Renal cortical epithelial cell (primary cell): ENCODE measurements around the gene B3GNT3. TPM values are rescaled to one million over a fixed set of nuclear protein-coding genes. Genes with fewer than 3 reads are reported as not detected.
"Not testable (repeated sequence)": the region's sequence is repeated elsewhere in the genome, so short reads cannot be mapped to it uniquely, and the experiment has no call there.

Source experiments
- DNase-seq: peaks from one replicate; pipeline ENCODE4 v3.0.0-alpha.2; 2011; ENCODE audit warnings: low read depth
- total RNA-seq: library from RNA; depleted of rRNA; stranded (reverse); fragments of >200 nt; gene quantifications from 2 replicates; pipeline ENCODE4 v1.2.3, GENCODE V29; 2014

The B3GNT3 gene
- total RNA-seq, 1 donor from 2014 or later: 0.80 TPM

DNA sequence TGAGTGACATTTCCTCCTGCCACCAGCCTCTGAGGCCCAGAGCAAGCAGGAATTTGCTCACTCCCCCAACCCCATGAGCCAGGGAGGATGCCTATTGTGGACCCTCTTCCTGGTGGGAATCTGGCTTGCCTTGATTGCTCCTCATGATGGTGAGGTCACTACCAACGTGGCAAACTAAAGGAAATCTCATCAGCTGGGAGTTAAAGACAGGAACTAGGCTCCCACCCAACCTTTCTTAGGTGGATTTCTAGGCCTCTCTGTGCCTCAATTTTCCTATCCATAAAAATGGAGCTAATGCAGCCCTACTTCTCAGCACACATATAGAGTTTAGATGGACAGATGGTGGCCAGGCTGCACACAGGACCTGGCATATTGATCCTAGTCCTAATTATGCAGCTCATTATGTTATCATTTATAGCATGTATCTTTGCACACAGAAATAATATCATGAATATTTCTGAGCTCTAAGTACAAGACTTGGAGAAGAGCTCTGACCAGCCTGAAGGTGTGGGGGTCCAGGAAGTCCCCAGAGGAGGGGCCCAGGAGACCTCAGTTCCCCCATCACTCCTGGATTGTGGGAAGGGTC lies 2.0 kb downstream of the B3GNT3 start:
- DNase-seq: no peak

DNA sequence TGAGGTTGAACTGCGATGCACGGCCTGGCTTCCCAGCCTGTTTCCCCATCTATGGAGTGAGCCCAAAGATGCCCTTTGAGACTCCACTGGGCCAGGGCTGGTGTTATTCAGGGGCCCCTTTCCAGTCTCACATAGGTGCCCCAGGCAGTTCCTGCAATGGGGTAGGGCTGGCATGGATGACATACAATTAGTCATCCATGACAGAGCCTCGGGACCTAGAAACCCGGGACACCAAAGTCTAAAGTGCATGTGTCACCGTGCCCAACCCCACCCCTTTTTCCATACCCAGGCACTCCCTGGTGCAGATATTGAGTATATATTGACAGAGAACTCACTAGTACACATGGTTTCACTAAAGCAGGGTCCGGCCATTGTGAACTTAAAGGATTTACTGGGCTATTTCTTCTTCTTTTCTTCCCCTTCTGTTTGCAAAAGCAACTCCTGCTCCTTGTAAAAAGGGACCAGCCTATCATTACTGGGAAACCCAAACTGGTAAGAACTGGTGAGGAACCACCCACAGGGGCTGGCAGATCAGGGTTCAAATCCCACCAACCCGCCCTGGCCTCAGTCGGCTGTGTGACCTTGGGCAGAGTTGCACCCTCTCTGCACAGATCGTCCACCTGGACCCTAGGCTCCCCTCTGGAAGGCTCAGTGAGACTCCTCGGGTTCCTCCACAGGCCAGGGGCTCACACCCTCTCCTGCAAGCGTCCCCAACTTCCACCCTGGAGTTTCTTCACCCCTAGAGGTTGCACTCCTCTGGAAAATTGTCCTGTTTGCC lies 2.7 kb downstream of the B3GNT3 start:
- peak; percentile 75 for DNase-seq

DNA sequence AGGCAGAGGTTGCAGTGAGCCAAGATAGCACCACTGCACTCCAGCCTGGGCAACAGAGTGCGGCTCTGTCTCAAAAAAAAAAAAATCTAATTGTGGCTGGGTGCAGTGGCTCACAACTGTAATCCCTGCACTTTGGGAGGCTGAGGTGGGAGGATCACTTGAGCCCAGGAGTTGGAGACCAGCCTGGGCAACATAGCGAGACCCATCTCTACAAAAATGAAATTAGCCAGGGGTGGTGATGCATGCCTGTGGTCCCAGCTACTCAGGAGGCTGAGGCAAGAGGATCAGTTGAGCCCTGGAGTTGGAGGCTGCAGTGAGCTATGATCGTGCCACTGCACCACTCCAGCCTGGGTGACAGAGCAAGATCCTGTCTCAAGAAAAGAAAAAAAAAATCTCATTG lies 3.7 kb downstream of the B3GNT3 start:
- DNase-seq: not testable (repeated sequence)

DNA sequence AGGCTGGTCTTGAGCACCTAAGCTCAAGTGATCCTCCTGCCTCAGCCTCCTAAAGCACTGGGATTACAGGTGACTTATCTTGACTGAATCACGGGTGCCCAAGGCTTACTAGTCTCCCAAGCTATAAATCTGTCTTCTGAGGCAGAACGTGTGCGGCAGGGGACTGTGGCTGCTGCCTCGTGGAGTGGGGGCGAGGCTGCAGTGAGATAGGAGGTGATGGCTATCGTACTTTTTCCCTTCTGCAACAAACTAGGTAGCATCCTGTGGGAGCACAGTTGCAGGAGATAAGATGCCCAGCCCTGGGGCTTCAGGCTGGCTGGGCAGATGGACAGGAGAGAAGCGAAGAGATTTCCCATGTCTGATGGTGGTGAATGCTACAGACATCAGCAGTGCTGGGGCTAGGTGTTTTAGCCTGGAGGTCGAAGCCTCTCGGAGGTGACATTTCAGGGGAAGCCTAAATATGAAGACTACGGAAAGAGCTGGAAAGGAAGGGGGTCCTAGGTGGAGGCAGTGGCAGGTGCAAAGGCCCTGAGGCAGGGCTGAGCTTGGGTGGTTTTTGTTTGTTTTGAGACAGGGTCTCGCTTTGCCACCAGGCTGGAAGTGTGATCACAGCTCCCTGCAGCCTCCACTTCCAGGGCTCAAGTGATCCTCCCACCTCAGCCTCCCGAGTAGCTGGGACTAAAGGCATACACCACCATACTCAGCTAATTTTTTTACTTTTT lies 7.4 kb downstream of the B3GNT3 start:
- no peak for DNase-seq

DNA sequence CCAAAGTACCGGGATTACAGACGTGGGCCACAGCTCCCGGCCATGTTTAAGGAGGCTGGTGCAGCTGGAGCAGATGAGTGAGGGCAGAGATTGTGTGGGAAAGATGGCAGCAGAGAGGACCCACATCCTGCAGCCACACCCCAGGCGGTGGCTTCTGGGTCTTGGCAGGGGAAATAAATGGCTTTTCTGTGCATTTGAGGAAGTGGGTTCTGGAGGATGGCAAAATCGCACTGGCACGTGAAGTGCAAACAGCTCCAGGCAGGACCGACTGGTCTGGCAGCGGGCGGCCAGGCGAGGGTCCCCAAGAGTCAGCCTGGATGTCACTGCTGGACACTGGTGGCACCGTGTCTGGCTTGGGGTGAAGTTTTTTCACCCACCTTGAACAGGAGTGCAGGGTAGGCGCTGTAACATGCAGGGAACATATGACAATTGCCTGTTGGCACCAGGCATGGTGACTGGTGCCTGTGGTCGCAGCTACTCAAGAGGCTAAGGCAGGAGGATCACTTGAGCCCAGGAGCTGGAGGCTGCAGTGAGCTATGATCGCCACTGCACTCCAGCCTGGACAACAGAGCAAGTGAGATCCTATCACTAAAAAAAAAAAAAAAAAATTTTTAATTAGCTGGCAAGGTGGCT lies 8.4 kb downstream of the B3GNT3 start:
- no peak for DNase-seq

DNA sequence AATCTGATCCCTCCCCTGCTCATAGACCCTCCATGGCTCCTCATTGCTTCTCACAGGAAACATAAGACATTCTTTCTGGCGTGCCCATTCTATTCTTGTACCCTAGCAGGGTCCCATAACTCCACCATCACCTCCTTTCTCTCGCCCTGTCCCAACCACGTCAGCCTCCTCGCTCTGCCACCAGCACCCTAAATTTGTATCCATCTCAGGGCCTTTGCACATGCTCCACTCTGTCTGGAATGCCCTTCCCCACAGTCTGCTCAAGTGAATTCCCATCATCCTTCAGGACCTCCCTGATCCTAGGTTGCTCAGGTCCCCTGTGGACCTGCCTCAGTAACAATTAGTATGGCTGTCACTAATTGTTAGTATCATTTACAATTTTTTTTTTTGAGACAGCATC lies 10.5 kb downstream of the B3GNT3 start:
- DNase-seq: no peak

DNA sequence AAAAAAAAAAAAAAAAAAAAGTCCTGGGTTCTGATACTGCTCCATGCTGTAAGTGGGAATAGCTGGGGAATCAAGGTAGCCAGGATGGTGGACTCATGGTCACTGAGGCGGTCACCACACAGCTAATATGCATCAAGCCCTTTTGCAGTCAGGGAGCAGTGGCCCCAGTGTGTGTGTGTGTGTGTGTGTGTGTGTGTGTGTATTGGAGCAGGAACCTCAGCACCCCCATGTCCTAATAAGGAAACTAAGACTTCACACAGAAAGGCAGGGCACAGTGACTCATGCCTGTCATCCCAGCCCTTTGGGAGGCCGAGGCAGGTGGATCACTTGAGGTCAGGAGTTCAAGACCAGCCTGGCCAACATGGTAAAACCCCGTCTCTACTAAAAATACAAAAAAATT lies 12.0 kb downstream of the B3GNT3 start:
- peak; percentile 34 for DNase-seq

DNA sequence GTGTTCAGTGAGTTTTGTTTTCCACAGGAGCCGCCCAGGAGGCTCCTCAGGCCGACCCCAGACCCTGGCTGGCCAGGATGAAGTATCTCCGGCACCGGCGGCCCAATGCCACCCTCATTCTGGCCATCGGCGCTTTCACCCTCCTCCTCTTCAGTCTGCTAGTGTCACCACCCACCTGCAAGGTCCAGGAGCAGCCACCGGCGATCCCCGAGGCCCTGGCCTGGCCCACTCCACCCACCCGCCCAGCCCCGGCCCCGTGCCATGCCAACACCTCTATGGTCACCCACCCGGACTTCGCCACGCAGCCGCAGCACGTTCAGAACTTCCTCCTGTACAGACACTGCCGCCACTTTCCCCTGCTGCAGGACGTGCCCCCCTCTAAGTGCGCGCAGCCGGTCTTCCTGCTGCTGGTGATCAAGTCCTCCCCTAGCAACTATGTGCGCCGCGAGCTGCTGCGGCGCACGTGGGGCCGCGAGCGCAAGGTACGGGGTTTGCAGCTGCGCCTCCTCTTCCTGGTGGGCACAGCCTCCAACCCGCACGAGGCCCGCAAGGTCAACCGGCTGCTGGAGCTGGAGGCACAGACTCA lies 12.9 kb downstream of the B3GNT3 start:
- no peak for DNase-seq

DNA sequence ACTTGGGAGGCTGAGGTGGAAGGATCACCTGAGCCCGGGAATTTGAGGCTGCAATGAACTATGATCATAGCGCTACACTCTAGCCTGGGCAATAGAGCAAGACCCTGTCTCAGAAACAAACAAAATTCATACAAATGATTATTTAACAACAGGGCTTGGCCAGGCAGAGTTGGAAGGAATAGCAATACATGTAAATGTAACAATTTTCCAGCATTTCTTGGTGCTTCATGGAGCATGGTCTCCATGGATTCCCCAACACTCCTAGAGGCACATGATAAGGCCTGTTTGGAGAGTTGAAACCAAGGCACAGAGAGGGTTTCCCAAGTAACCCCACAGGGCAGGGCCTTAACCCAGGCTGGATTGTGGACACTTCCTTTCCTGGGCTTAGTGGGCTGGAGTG lies 16.2 kb downstream of the B3GNT3 start:
- DNase-seq: no peak

DNA sequence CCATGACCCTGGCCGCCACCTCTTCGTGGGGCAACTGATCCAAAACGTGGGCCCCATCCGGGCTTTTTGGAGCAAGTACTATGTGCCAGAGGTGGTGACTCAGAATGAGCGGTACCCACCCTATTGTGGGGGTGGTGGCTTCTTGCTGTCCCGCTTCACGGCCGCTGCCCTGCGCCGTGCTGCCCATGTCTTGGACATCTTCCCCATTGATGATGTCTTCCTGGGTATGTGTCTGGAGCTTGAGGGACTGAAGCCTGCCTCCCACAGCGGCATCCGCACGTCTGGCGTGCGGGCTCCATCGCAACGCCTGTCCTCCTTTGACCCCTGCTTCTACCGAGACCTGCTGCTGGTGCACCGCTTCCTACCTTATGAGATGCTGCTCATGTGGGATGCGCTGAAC lies 16.7 kb downstream of the B3GNT3 start:
- DNase-seq: no peak

DNA sequence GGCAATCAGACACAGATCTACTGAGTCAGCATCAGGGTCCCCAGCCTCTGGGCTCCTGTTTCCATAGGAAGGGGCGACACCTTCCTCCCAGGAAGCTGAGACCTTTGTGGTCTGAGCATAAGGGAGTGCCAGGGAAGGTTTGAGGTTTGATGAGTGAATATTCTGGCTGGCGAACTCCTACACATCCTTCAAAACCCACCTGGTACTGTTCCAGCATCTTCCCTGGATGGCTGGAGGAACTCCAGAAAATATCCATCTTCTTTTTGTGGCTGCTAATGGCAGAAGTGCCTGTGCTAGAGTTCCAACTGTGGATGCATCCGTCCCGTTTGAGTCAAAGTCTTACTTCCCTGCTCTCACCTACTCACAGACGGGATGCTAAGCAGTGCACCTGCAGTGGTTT lies 17.2 kb downstream of the B3GNT3 start:
- DNase-seq: no peak

DNA sequence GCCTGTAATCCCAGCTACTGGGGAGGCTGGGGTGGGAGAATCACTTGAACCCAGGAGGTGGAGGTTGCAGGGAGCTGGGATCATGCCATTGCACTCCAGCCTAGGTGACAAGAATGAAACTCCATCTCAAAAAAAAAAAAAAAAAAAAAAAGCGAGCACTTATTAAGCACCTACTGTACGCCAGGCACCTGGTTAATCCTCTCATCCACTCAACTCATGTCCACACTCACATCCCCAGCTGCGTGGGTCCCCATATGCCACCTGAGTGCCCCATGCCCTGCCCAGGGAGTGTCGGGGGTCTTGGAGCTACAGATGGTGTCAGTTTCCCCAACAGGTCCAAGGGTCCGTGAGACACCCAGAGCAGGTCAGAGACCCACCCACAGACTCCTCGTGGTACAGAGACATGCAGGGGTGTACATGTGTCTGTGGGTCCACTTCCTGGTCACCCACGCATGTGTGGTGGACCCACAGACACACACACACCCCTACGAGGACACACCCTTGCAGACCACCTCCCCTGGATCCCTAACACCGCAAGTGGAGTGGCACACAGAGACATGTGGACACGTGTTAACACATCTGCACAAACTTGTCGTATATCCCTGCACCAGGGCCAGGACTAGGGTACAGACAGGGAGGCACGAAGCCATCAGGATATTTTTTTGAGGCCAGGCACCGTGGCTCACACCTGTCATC lies 22.9 kb downstream of the B3GNT3 start:
- DNase-seq: no peak

DNA sequence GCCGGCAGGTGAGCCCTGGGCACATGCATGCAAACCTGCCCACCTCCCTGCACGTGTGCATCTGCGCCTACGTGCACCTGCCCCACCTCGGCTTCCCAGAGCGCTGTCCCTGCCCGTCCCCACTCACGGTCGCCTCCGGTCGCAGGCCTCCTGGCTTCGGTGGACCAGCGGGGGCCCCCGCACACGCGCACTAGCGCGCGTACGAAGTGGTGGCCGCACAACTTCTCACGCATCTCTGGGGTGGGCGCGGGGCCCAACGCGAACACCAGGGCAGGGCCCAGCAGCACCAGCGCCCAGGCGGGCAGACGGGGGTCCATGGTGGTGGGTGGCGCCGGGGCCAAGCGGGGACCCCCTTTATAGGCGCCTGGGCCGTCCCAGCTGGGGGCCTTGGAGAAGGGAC lies 26.3 kb downstream of the B3GNT3 start, which contains the start of gene INSL3:
TSS of gene INSL3 (minus strand) at position 330 of the 400 bp plus-strand sequence. CDS start at position 317, 13 bp downstream.
- DNase-seq: no peak

DNA sequence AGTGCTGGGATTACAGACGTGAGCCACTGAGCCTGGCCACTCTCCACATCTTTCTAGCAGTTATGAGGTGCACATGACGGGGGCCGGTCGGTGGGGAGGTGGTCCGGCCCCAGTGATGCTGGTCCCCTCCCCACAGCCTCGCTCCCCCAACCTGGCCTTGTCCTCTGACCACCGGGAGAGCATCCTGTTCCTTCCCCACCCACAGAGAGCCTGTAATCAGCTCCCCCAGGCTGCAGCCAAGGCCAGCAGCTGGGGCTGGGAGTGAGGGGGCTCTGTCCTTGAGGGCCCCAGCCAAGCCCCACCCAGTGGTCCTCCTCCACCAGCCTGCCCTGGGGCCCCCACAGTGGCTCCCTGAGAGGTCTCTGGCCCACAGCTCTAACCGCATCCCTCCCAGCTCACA lies 29.4 kb downstream of the B3GNT3 start:
- no peak for DNase-seq

DNA sequence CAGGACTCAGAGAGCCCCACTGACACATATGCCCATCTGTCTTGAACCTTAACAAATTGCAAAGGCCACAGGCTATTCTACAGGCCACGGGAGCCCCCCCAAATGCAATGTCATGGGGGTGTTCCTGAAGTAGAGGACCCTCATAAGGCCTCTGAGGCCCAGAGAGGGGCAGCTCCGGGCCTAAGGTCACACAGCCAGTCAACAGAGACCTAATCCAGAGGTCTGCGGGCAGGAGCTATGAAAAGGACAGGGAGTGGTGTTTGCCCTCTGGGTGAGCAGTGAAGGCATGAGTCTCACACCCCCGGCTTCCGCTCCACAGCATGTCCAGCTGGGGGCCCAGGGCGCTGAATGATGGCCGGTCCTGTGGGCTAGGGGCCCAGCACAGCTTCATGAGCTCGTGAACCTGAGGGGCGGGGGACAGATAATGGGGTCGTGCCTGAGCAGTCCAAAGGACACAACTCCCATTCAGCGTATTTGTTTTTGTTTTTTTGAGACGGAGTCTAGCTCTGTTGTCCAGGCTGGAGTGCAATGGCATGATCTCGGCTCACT lies 31.6 kb downstream of the B3GNT3 start:
- DNase-seq: no peak

DNA sequence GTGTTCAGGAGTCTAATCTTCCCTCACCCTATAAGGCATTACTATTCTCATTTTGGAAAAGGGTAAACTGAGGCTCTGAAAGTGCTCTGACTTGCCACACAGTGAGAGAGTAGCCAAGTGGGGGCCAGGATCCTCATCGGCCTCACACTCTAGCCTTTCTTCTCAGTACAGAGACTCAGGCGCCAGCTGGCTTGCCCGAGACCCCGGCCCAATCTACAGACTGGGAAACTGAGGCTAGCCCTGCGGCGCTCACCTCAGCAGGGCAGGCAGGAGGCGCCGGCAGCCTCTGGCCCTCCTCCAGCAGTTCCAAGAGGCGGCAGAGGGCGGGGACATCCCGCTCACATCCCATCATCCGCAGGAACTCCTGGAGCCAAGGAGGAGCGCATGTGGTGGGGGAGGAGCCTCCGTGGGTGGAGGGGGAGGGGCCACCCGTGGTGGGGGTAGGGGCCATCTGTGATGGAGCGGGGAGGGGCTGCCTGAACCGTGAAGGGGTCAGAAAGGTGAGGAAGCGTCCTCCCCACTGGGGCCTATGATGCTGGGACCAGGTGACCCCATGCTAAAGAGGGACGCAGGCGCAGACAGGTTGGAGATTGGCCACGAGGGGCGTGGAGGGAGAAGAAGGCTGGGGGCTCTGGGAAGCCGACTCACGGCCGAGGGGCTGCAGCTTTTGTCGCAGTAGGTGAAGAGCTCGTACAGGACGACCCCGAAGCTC lies 35.1 kb downstream of the B3GNT3 start:
- DNase-seq: peak; percentile 62

DNA sequence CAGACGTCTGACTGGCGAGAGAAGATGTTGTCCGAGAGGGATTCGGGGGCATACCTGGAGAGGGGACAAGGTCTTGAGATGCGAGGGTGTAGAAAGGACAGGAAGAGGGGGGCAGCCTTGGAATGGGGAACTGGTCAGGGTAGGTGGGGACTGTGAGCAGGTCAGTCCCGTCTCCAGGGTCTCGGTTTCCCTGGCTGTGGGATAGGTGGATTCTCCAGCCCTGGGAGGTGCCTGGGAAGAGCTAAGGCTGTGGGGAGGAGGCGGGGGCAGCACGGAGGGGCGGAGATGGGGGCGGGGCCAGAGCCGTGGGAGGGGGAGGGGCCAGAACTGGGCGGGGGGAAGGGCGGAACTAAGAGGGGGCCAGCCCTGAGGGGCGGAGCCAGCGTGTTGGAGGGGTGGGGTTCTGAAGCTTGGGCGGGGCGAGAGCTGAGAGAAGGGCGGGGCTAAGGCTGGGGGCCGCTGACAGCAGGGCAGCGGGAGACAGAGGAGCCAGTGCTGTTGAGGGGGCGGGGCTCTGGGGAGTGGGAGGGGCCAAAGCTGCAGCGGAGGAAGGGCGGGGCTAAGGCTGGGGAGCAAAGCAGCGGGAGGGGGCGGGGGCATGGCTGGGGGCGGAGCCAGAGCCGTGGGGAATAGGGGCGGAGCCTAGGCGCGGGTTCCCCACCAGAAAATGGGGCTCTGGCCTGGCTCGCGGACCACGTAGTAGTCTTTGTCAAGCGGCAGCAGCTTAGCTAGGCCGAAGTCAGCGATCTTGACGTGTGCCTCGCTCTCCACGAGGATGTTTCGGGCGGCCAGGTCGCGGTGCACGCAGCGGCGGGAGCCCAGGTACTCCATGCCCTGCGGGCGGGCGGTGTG lies 35.9 kb downstream of the B3GNT3 start:
- peak; percentile 80 for DNase-seq

DNA sequence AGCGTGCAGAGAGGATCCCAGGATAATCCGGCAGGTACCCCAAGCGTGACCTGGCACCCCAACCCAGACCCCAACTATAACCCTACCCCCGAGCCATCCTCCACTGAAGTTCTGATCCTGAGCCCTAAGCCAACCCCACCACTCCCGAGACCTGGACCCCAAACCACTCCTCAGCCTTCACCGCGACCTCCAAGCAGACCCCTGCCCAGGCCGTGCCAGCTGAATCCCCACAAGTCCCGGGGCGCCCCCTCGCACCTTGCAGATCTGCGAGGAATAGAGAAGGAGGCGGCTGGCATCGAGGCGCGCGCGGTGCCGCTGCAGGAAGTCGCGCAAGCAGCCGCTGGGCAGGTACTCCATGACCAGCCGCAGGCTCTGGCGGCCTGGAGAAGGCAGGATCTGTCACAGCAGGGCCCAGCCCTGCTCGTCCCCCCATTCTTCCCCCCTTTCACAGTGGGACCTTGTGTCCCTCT lies 36.5 kb downstream of the B3GNT3 start:
- no peak for DNase-seq

DNA sequence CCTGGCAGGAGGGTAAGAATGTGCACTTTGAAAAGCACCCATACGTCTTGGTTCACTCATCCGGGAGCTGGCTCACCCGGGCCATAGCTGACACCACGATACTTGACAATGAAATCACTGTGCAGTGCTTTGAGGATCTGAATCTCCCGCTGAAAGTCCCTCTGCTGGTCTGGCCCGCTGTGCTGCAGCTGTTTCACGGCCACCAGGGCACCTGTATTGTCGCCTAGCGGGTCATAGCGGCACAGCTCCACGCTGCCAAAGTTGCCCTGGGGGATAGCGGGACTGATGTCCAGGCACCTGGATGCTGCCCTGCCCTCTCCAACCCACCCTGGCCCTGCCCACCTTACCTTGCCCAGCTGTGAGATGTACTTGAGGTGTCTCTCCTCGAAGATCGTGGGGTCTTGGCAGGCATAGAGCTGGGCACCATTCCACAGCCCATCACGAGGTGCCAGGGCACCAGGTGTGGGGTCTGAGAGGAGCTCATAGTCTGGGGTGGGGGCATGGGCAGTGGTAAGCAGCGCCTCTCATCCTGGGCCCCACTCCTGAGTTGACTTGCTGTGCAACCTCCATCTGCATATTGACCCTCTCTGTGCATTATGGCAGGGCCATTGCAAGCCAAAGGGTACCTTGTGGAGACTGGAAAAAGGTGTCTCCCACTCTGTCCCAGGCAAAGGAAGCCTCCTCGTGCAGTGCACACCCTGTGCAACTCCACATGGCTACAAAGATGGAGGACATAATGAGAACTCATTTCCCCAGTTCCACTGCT lies 37.7 kb downstream of the B3GNT3 start:
- no peak for DNase-seq
